Memory B cell (primary cell): ENCODE data around the gene C19orf25.
"Not testable (repeated sequence)": the region's sequence is repeated elsewhere in the genome, so short reads cannot be mapped to it uniquely, and the experiment has no call there.

ENCODE experiments used
- ATAC-seq: fragments of 150-1000 bp; cut with Tn5 transposase; 2 replicates; pipeline ENCODE4 v1.10.0; 2021; ENCODE audit warnings: low read depth, mild to moderate bottlenecking, moderate library complexity
- DNase-seq, 2 donors: peaks; one replicate each; pipeline ENCODE4 v3.0.0; 2022; ENCODE audit warnings: low spot score in 2 of 2
- H3K27ac Mint-ChIP-seq: one replicate; pipeline ENCODE4 v1.8.0; 2022; ENCODE audit warnings: mild to moderate bottlenecking, moderate library complexity, mixed read lengths
- H3K27me3 Mint-ChIP-seq: one replicate; pipeline ENCODE4 v1.8.0; 2022; ENCODE audit warnings: mixed read lengths
- H3K36me3 Mint-ChIP-seq: one replicate; pipeline ENCODE4 v1.8.0; 2022; ENCODE audit warnings: mild to moderate bottlenecking, mixed read lengths
- H3K4me1 Mint-ChIP-seq: one replicate; pipeline ENCODE4 v1.8.0; 2022; ENCODE audit warnings: mixed read lengths
- H3K4me3 Mint-ChIP-seq: one replicate; pipeline ENCODE4 v1.8.0; 2022; ENCODE audit warnings: mild to moderate bottlenecking, moderate library complexity, mixed read lengths
- H3K9me3 Mint-ChIP-seq: one replicate; pipeline ENCODE4 v1.8.0; 2022; ENCODE audit warnings: mixed read lengths

C19orf25 gene

GRCh38 chr19:1483979-1484428 is 5.0 kb upstream of the C19orf25 start:
- peaks cover 10% of the 10 kb centered on the region for H3K4me1 Mint-ChIP-seq
- H3K36me3 Mint-ChIP-seq, result peaks cover 2% of the 10 kb centered on the region
- no peak for ATAC-seq
- H3K9me3 Mint-ChIP-seq, result no peaks in the 10 kb centered on the region
- H3K4me3 Mint-ChIP-seq, result no peak overlapping the region
- no peaks in the 10 kb centered on the region for H3K27me3 Mint-ChIP-seq
- H3K27ac Mint-ChIP-seq, result no peak overlapping the region
- no peak for DNase-seq

- no peak overlapping the region for H3K27ac Mint-ChIP-seq
- H3K4me3 Mint-ChIP-seq, result no peak overlapping the region
- no peaks in the 10 kb centered on the region for H3K9me3 Mint-ChIP-seq
- ATAC-seq (no peak), DNase-seq (no peak)
- peaks cover 11% of the 10 kb centered on the region for H3K4me1 Mint-ChIP-seq
- peaks cover 3% of the 10 kb centered on the region for H3K36me3 Mint-ChIP-seq
- no peaks in the 10 kb centered on the region for H3K27me3 Mint-ChIP-seq
Measured at GRCh38 chr19:1483131-1483978, 4.3 kb upstream of the C19orf25 start.

- no peaks in the 10 kb centered on the region for H3K9me3 Mint-ChIP-seq
- H3K4me1 Mint-ChIP-seq, result peaks cover 11% of the 10 kb centered on the region
- H3K36me3 Mint-ChIP-seq, result peaks cover 3% of the 10 kb centered on the region
- ATAC-seq (no peak), DNase-seq (no peak)
- H3K27ac Mint-ChIP-seq, result no peak overlapping the region
- no peaks in the 10 kb centered on the region for H3K27me3 Mint-ChIP-seq
- no peak overlapping the region for H3K4me3 Mint-ChIP-seq
Measured at GRCh38 chr19:1482361-1483130, 3.5 kb upstream of the C19orf25 start.

GRCh38 chr19:1481893-1482360 is 2.9 kb upstream of the C19orf25 start:
- peaks cover 4% of the 10 kb centered on the region for H3K36me3 Mint-ChIP-seq
- no peak for DNase-seq
- no peaks in the 10 kb centered on the region for H3K9me3 Mint-ChIP-seq
- no peaks in the 10 kb centered on the region for H3K27me3 Mint-ChIP-seq
- H3K4me3 Mint-ChIP-seq, result no peak overlapping the region
- peaks cover 13% of the 10 kb centered on the region for H3K4me1 Mint-ChIP-seq
- ATAC-seq, result no peak
- H3K27ac Mint-ChIP-seq, result no peak overlapping the region

GRCh38 chr19:1481224-1481892 is 2.3 kb upstream of the C19orf25 start:
- Mint-ChIP-seq H3K4me1 (peaks cover 13% of the 10 kb centered on the region), H3K4me3 (no peak overlapping the region), H3K27ac (no peak overlapping the region), H3K27me3 (no peaks in the 10 kb centered on the region), H3K9me3 (no peaks in the 10 kb centered on the region), H3K36me3 (peaks cover 4% of the 10 kb centered on the region)
- DNase-seq (no peak), ATAC-seq (no peak)

GRCh38 chr19:1477056-1477455 is 2.0 kb downstream of the C19orf25 start:
- not testable (repeated sequence) for H3K36me3 Mint-ChIP-seq, H3K9me3 Mint-ChIP-seq, H3K4me3 Mint-ChIP-seq, ATAC-seq, H3K27me3 Mint-ChIP-seq, DNase-seq, H3K27ac Mint-ChIP-seq
- H3K4me1 Mint-ChIP-seq, result peaks cover 17% of the 10 kb centered on the region

- no peak overlapping the region for H3K27ac Mint-ChIP-seq
- DNase-seq (no peak), ATAC-seq (no peak)
- peaks cover 22% of the 10 kb centered on the region for H3K4me1 Mint-ChIP-seq
- no peak overlapping the region for H3K4me3 Mint-ChIP-seq
- peaks cover 3% of the 10 kb centered on the region for H3K27me3 Mint-ChIP-seq
- peaks cover 4% of the 10 kb centered on the region for H3K36me3 Mint-ChIP-seq
- H3K9me3 Mint-ChIP-seq, result no peaks in the 10 kb centered on the region
Measured at GRCh38 chr19:1475751-1476437, 3.1 kb downstream of the C19orf25 start.

GRCh38 chr19:1474765-1475351 is 4.2 kb downstream of the C19orf25 start:
- Mint-ChIP-seq H3K4me3 (no peak overlapping the region), H3K9me3 (no peaks in the 10 kb centered on the region), H3K36me3 (peaks cover 4% of the 10 kb centered on the region), H3K4me1 (peaks cover 19% of the 10 kb centered on the region), H3K27ac (no peak overlapping the region), H3K27me3 (peaks cover 5% of the 10 kb centered on the region)
- ATAC-seq, result no peak
- no peak for DNase-seq

GRCh38 chr19:1474011-1474764 is 4.8 kb downstream of the C19orf25 start:
- H3K27me3 Mint-ChIP-seq, result peaks cover 5% of the 10 kb centered on the region
- no peak for DNase-seq
- peaks cover 18% of the 10 kb centered on the region for H3K4me1 Mint-ChIP-seq
- peaks cover 4% of the 10 kb centered on the region for H3K36me3 Mint-ChIP-seq
- no peak for ATAC-seq
- H3K9me3 Mint-ChIP-seq, result no peaks in the 10 kb centered on the region
- H3K4me3 Mint-ChIP-seq, result no peak overlapping the region
- H3K27ac Mint-ChIP-seq, result no peak overlapping the region

- no peak for ATAC-seq
Measured at GRCh38 chr19:1473085-1473851, 5.7 kb downstream of the C19orf25 start.

GRCh38 chr19:1472231-1473084 is 6.6 kb downstream of the C19orf25 start:
- DNase-seq (no peak), ATAC-seq (no peak)
- no peaks in the 10 kb centered on the region for H3K9me3 Mint-ChIP-seq
- H3K27ac Mint-ChIP-seq, result no peak overlapping the region
- peaks cover 2% of the 10 kb centered on the region for H3K36me3 Mint-ChIP-seq
- H3K27me3 Mint-ChIP-seq, result peaks cover 5% of the 10 kb centered on the region
- H3K4me1 Mint-ChIP-seq, result peaks cover 14% of the 10 kb centered on the region
- no peak overlapping the region for H3K4me3 Mint-ChIP-seq

More at GRCh38 chr19:1473085-1473851, 5.7 kb downstream of the C19orf25 start:
- Mint-ChIP-seq H3K27me3 (peaks cover 5% of the 10 kb centered on the region), H3K9me3 (no peaks in the 10 kb centered on the region), H3K4me1 (peaks cover 15% of the 10 kb centered on the region), H3K36me3 (peaks cover 2% of the 10 kb centered on the region), H3K27ac (no peak overlapping the region), H3K4me3 (peak overlapping the region; percentile 51)
- DNase-seq, result no peak
